ENCODE results near the gene SLC39A6. TPM values are rescaled to one million over a fixed set of nuclear protein-coding genes. Genes with fewer than 3 reads are reported as not detected.

The SLC39A6 gene
- total RNA-seq, 1 experiment from 2014 or later = 33.9 TPM

GRCh38 chr18:36158266-36158867 is 29.2 kb upstream of the SLC39A6 start:
- Histone ChIP-seq H4K8ac (replicated peaks; ENCODE audit: insufficient read length, low read depth, low read length) (no peak overlapping the region), H3K27me3 (ENCODE audit: insufficient read depth, low read length) (no peaks in the 10 kb centered on the region), H3K23me2 (ENCODE audit: insufficient read length, low read depth, low read length, poor library complexity, severe bottlenecking) (no peaks in the 10 kb centered on the region), H3K79me2 (ENCODE audit: insufficient read depth, low read length) (no peaks in the 10 kb centered on the region), H3K27ac (ENCODE audit: insufficient read length, low read depth, low read length) (no peak overlapping the region), H2BK12ac (ENCODE audit: insufficient read length, low read depth, low read length) (no peak overlapping the region), H3K9me3 (ENCODE audit: control insufficient read depth, low read depth, low read length) (no peaks in the 10 kb centered on the region), H3K4ac (ENCODE audit: low read depth, low read length) (no peak overlapping the region), H2AFZ (ENCODE audit: low read length) (no peak overlapping the region), H3K23ac (ENCODE audit: insufficient read length, low read depth, low read length) (no peak overlapping the region), H3T11ph (ENCODE audit: low read length) (no peak overlapping the region), H2BK120ac (ENCODE audit: low read depth, low read length, poor library complexity, severe bottlenecking) (no peak overlapping the region), H4K20me1 (ENCODE audit: control insufficient read depth, insufficient read depth, insufficient read length) (no peaks in the 10 kb centered on the region), H3K14ac (ENCODE audit: insufficient read depth, low read length) (no peak overlapping the region), H3K79me1 (ENCODE audit: insufficient read depth, low read depth, low read length, poor library complexity, severe bottlenecking) (no peaks in the 10 kb centered on the region), H3K18ac (ENCODE audit: insufficient read length, low read depth, low read length) (no peak overlapping the region), H2BK20ac (ENCODE audit: low read depth, low read length, poor library complexity, severe bottlenecking) (no peak overlapping the region), H4K91ac (ENCODE audit: insufficient read length, low read depth, low read length) (no peak overlapping the region), H2BK15ac (ENCODE audit: low read depth, low read length) (no peak overlapping the region), H3K4me1 (ENCODE audit: insufficient read depth, low read length) (no peaks in the 10 kb centered on the region), H3K4me2 (ENCODE audit: insufficient read depth, insufficient read length, low read length) (no peak overlapping the region), H3K9ac (ENCODE audit: extremely low read depth, insufficient read length, low read length) (no peak overlapping the region), H2BK5ac (ENCODE audit: insufficient read length, low read length) (no peak overlapping the region), H2AK5ac (ENCODE audit: insufficient read length, low read length) (no peak overlapping the region), H4K5ac (ENCODE audit: insufficient read length, low read depth, low read length) (no peak overlapping the region), H3K56ac (ENCODE audit: insufficient read length, low read depth, low read length) (no peak overlapping the region)
- no peaks in the 10 kb centered on the region for H3K4me1 Mint-ChIP-seq
- H3K9me3 Mint-ChIP-seq = no peaks in the 10 kb centered on the region
- H3K4me3 Mint-ChIP-seq = no peak overlapping the region
- DNase-seq = no peak
- peaks cover 34 to 85% (median 85%) of the 10 kb centered on the region in 3 experiments; a peak in 6 of 7 replicates for H3K36me3 Mint-ChIP-seq (ENCODE audit: insufficient read depth in 1 of 3, low read depth in 3 of 3)
- TF ChIP-seq CTCF (conservative IDR thresholded peaks at IDR 0.05) = no peak
- H3K27ac Mint-ChIP-seq = no peak overlapping the region
- WGBS (ENCODE audit: extremely low coverage, insufficient read length, low lambda C conversion rate) = no CpG with 5 or more reads among the region's 5 CpGs
- H3K27me3 Mint-ChIP-seq (ENCODE audit: low read depth) = no peaks in the 10 kb centered on the region

Measured in H9 (cell line).